A549 (cell line): ENCODE results near the gene BNIP5.
"Not testable (repeated sequence)": the region's sequence is repeated elsewhere in the genome, so short reads cannot be mapped to it uniquely, and the experiment has no call there.

ENCODE experiments used
- BHLHE40 ChIP-seq: IDR thresholded peaks from 2 replicates; pipeline ENCODE4 v1.6.1; 2012; ENCODE audit warnings: low read depth, low read length, inconsistent platforms
- CTCF ChIP-seq: fragments of >200 bp; sonication (Bioruptor Twin); formaldehyde crosslinking; IDR thresholded peaks from 3 replicates; pipeline ENCODE4 v1.5.1; 2016
- ELK1 ChIP-seq: fragments of 150-350 bp; IDR thresholded peaks from 2 replicates; pipeline ENCODE4 v1.6.1; 2014; ENCODE audit warnings: low read depth, mild to moderate bottlenecking, low read length
- EP300 ChIP-seq, 2 experiments: fragments of >200 bp; sonication (Bioruptor Twin); formaldehyde crosslinking; IDR thresholded peaks; 2 replicates in 1 of 2; 3 replicates in 1 of 2; pipeline ENCODE4 v1.6.1; 2016 to 2017
- FOSL2 ChIP-seq, 2 experiments: fragments of 450-650 bp in 1 of 2; fragments of >200 bp in 1 of 2; sonication (Bioruptor Twin) in 1 of 2; formaldehyde crosslinking; IDR thresholded peaks; 2 replicates each; pipeline versions ENCODE4 v1.5.0 to v1.6.1; 2016 to 2020; ENCODE audit warnings: mild to moderate bottlenecking in 1 of 2, moderate library complexity in 1 of 2
- KDM1A ChIP-seq: fragments of 200-600 bp; sonication (generic); IDR thresholded peaks from 2 replicates; pipeline ENCODE4 v1.6.1; 2016; ENCODE audit warnings: low read depth, mild to moderate bottlenecking
- RAD21 ChIP-seq, 2 experiments: fragments of >200 bp in 1 of 2; sonication (Bioruptor Twin) in 1 of 2; formaldehyde crosslinking in 1 of 2; IDR thresholded peaks in 1 of 2; conservative IDR thresholded peaks in 1 of 2; 2 replicates in 1 of 2; 3 replicates in 1 of 2; pipeline ENCODE4 v1.6.1; 2012 to 2018; ENCODE audit warnings: inconsistent platforms in 1 of 2
- RARB ChIP-seq: fragments of 250-450 bp; sonication (Bioruptor Pico); IDR thresholded peaks from 2 replicates; pipeline ENCODE4 v1.8.0; 2021; ENCODE audit warnings: mild to moderate bottlenecking, moderate library complexity
- RFX5 ChIP-seq: fragments of 450-650 bp; IDR thresholded peaks from 2 replicates; pipeline ENCODE4 v1.7.1; 2014; ENCODE audit warnings: antibody characterized with exemption, mild to moderate bottlenecking, moderate library complexity
- SMC3 ChIP-seq: fragments of >200 bp; sonication (Bioruptor Twin); formaldehyde crosslinking; IDR thresholded peaks from 3 replicates; pipeline ENCODE4 v1.6.1; 2018; ENCODE audit warnings: inconsistent platforms
- TP53 ChIP-seq: fragments of 250-450 bp; sonication (Bioruptor Pico); IDR thresholded peaks from 2 replicates; pipeline ENCODE4 v1.5.0; 2021; ENCODE audit warnings: mild to moderate bottlenecking, moderate library complexity
- USF2 ChIP-seq: fragments of 450-650 bp; IDR thresholded peaks from 2 replicates; pipeline ENCODE4 v1.6.1; 2014; ENCODE audit warnings: antibody characterized with exemption

- TF ChIP-seq CTCF; SMC3; USF2; EP300 (IDR thresholded peaks at IDR 0.05); RARB; KDM1A; FOSL2 (IDR thresholded peaks at IDR 0.05); FOSL2 (CRISPR knock-in tag; IDR thresholded peaks at IDR 0.05); RAD21 (conservative IDR thresholded peaks at IDR 0.05 in 1 of 2, IDR thresholded peaks at IDR 0.05 in 1 of 2); RFX5; TP53 (CRISPR knock-in tag); BHLHE40; ELK1: not testable (repeated sequence)
Measured at GRCh38 chr6:36363371-36363752, 26.7 kb upstream of the BNIP5 start.
